Fibroblast of gingiva (primary cell): ENCODE results near the gene BCAS3.
"Not testable (repeated sequence)": the region's sequence is repeated elsewhere in the genome, so short reads cannot be mapped to it uniquely, and the experiment has no call there.

Experiments
- DNase-seq: peaks from one replicate; pipeline ENCODE4 v3.0.0-alpha.2; 2011; ENCODE audit warnings: low read depth

BCAS3 gene

GRCh38 chr17:61422116-61422799 lies 744.6 kb downstream of the BCAS3 start:
- no peak for DNase-seq

GRCh38 chr17:61422869-61423268 lies 745.2 kb downstream of the BCAS3 start:
- no peak for DNase-seq

- DNase-seq, result no peak
Observed at GRCh38 chr17:61423967-61424649, 746.5 kb downstream of the BCAS3 start.

- no peak for DNase-seq
Observed at GRCh38 chr17:61425682-61426481, 748.2 kb downstream of the BCAS3 start.

- DNase-seq, result no peak
Observed at GRCh38 chr17:61426482-61427304, 749.0 kb downstream of the BCAS3 start.

GRCh38 chr17:61427567-61427966 lies 749.9 kb downstream of the BCAS3 start:
- DNase-seq, result no peak

- DNase-seq, result no peak
Observed at GRCh38 chr17:61429274-61429673, 751.6 kb downstream of the BCAS3 start.

- DNase-seq, result not testable (repeated sequence)
Observed at GRCh38 chr17:61429831-61430230, 752.2 kb downstream of the BCAS3 start.

GRCh38 chr17:61431594-61432311 lies 754.1 kb downstream of the BCAS3 start:
- DNase-seq, result peak; percentile 23

GRCh38 chr17:61436273-61436672 lies 758.6 kb downstream of the BCAS3 start:
- DNase-seq, result no peak

- no peak for DNase-seq
Observed at GRCh38 chr17:61436995-61437704, 759.5 kb downstream of the BCAS3 start.

GRCh38 chr17:61440697-61441096 lies 763.0 kb downstream of the BCAS3 start:
- no peak for DNase-seq

GRCh38 chr17:61441507-61441906 lies 763.9 kb downstream of the BCAS3 start:
- DNase-seq, result not testable (repeated sequence)

GRCh38 chr17:61442136-61442775 lies 764.6 kb downstream of the BCAS3 start:
- no peak for DNase-seq
